ENCODE results near the gene SHE.

Gene SHE

GRCh38 chr1:154429841-154430611 lies 72.2 kb downstream of the SHE start:
- Histone ChIP-seq H3K4me3 (ENCODE audit: low read length) (no peak overlapping the region), H3K9me3 (ENCODE audit: low read length) (no peaks in the 10 kb centered on the region), H3K27me3 (ENCODE audit: insufficient read depth, low read length) (no peaks in the 10 kb centered on the region), H3K36me3 (ENCODE audit: insufficient read depth, low read length) (no peaks in the 10 kb centered on the region), H2AFZ (ENCODE audit: low read depth, low read length) (no peak overlapping the region), H3K4me1 (ENCODE audit: insufficient read depth, low read length) (peaks cover 22% of the 10 kb centered on the region)

Measured in neuron (in vitro differentiated cells).